C4-2B (cell line): Measurements from ENCODE around the gene DPM2.

Experiments used
- CTCF ChIP-seq: fragments of 450-650 bp; conservative IDR thresholded peaks from 2 replicates; pipeline ENCODE4 v1.5.1; 2017; ENCODE audit warnings: mild to moderate bottlenecking
- ZFX ChIP-seq: fragments of 450-650 bp; IDR thresholded peaks from 2 replicates; pipeline ENCODE4 v1.6.1; 2017

GRCh38 chr9:127927201-127927987 lies 10.3 kb downstream of the DPM2 start:
- no peak for TF ChIP-seq CTCF
- no peak for TF ChIP-seq ZFX
